Natural killer cell treated with Interleukin-12 subunit alpha and Interleukin-12 subunit beta and Interleukin-15 and Interleukin-18, amount 100 ng/mL, for 72 hours (primary cell): ENCODE data around the gene MAGI1. TPM values are rescaled to one million over a fixed set of nuclear protein-coding genes. Genes with fewer than 3 reads are reported as not detected.

Experiments used
- ATAC-seq, 2 donors: fragments of 150-1000 bp; cut with Tn5 transposase in 1 of 2; sonication (Bioruptor Pico), chemical (Tn5 transposase) in 1 of 2; 2 replicates each; pipeline ENCODE4 v1.10.0; 2021
- DNase-seq: peaks from one replicate; pipeline ENCODE4 v3.0.0; 2022; ENCODE audit warnings: low spot score
- H3K27ac Mint-ChIP-seq, 2 donors: 1 replicate in 1 of 2; 2 replicates in 1 of 2; pipeline ENCODE4 v1.8.0; 2022; ENCODE audit warnings: mixed read lengths in 2 of 2, mild to moderate bottlenecking in 1 of 2, moderate library complexity in 1 of 2
- H3K27me3 Mint-ChIP-seq, 2 donors: 1 replicate in 1 of 2; 2 replicates in 1 of 2; pipeline ENCODE4 v1.8.0; 2022; ENCODE audit warnings: mixed read lengths in 2 of 2
- H3K36me3 Mint-ChIP-seq: one replicate; pipeline ENCODE4 v1.8.0; 2022; ENCODE audit warnings: mixed read lengths
- H3K4me1 Mint-ChIP-seq, 2 donors: 1 replicate in 1 of 2; 2 replicates in 1 of 2; pipeline ENCODE4 v1.8.0; 2022; ENCODE audit warnings: low read depth in 2 of 2, mixed read lengths in 2 of 2, mild to moderate bottlenecking in 1 of 2
- H3K4me3 Mint-ChIP-seq: one replicate; pipeline ENCODE4 v1.8.0; 2022; ENCODE audit warnings: mixed read lengths
- H3K9me3 Mint-ChIP-seq: 2 replicates; pipeline ENCODE4 v1.8.0; 2022; ENCODE audit warnings: mixed read lengths
- total RNA-seq, 2 donors: library from RNA; stranded (reverse); gene quantifications; one replicate each; pipeline ENCODE4 v1.2.3, GENCODE V29; 2022

The MAGI1 gene
- total RNA-seq, 2 donors from 2014 or later, result not detected

DNA sequence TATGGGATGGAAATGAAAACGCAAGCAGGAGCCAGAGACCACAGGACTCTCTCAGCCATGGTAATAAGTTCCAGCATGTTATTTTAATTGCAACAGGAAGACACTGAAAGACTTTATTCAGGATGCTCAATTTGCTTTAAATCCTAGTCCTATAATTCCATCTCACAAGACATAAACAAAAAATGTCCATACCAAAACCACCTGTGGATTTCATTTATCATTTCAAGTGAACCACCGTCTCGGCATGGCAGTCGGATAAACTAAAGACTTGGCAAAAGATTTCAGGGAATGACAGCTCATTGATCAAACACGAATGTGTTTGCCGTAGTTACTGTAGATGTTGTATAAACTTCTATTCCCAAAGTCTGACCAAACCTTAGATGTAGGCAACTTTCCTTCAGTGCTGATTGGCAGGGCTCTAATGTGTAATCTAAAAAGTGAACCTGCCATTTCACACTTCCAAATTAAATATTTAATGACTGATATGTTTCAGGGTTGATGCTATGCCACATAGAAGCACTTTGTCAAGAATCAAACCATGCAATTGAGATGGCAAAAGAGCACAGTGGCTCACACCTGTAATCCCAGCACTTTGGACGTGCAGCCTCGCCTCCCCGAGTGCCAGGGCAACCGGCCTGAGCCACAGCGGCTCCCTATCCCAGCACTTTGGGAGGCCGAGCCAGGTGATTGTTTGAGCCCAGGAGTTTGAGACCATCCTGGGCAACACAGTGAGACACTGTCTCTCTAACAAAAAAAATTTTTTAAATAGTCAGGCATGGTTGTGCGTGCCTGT, 331.7 kb downstream of the MAGI1 start:
- Mint-ChIP-seq H3K36me3 (no peaks in the 10 kb centered on the region), H3K27me3 (no peaks in the 10 kb centered on the region), H3K27ac (no peak overlapping the region), H3K4me1 (no peaks in the 10 kb centered on the region), H3K4me3 (no peak overlapping the region), H3K9me3 (peaks cover 3% of the 10 kb centered on the region)
- DNase-seq (no peak), ATAC-seq (no peak)

DNA sequence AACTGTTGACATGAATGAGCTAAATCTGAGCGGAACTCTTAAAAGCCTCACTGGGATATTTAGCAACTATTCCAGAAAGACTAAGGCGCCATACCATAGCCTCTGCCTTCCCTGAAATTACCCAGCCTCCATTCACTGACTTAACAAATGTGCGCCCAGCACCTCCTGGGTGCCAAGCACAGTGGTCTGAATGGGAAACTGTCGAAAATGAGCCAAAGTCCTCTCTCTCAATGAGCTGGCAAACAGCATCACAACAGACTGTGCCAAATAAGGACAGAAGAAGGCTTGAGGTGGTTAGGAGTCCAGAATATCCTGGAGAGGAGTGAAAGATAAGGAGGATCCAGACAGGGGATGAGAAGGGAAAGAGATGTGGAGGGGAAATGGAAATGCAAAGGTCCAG, 332.4 kb downstream of the MAGI1 start:
- DNase-seq (no peak), ATAC-seq (no peak)
- H3K36me3 Mint-ChIP-seq, result no peaks in the 10 kb centered on the region
- H3K4me3 Mint-ChIP-seq, result no peak overlapping the region
- peaks cover 3% of the 10 kb centered on the region for H3K9me3 Mint-ChIP-seq
- H3K4me1 Mint-ChIP-seq, result no peaks in the 10 kb centered on the region
- H3K27ac Mint-ChIP-seq, result no peak overlapping the region
- no peaks in the 10 kb centered on the region for H3K27me3 Mint-ChIP-seq

DNA sequence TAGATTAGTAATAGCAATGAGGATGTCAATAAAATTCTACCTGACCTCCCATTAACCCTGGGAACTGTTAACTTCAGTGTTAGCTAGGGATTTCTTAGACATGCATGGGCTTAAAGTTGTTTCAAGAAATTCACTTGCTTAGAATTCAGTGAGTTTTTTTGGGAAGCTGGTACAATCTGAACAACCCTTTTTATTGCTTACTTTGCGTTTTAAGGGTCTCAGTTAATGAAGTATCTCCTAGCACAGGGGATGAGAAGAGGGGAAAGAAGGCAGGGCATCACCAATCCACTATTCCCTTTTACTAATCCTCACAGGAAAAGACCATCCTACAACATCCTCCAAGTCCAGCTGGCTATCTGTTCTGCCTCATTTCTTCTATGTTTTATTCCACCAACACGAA, 334.9 kb downstream of the MAGI1 start:
- H3K27ac Mint-ChIP-seq, result no peak overlapping the region
- no peaks in the 10 kb centered on the region for H3K4me1 Mint-ChIP-seq
- no peak for DNase-seq
- H3K9me3 Mint-ChIP-seq, result peaks cover 3% of the 10 kb centered on the region
- no peak for ATAC-seq
- no peak overlapping the region for H3K4me3 Mint-ChIP-seq
- no peaks in the 10 kb centered on the region for H3K36me3 Mint-ChIP-seq
- H3K27me3 Mint-ChIP-seq, result no peaks in the 10 kb centered on the region

DNA sequence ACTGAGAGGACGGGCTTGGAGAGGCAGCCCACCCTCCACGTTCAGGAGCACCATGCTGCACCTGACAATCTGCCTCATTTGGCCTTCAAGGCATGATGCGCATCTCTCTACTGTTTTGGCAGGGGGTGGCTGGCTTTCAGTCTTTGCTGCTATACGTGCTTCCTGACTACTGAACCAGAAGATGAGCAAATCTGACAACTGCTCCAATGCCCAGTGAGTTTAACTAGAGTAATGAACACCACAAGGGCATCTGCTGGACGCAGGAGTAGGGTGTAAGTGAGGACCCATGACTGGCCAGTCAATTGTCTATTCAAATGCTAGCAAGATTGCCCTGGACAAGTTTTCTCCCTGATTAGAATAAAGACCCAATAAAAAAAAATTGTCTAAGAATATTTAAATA, 335.7 kb downstream of the MAGI1 start:
- Mint-ChIP-seq H3K4me3 (no peak overlapping the region), H3K27ac (no peak overlapping the region), H3K9me3 (peaks cover 3% of the 10 kb centered on the region), H3K36me3 (no peaks in the 10 kb centered on the region), H3K27me3 (no peaks in the 10 kb centered on the region), H3K4me1 (no peaks in the 10 kb centered on the region)
- no peak for DNase-seq
- ATAC-seq, result no peak

DNA sequence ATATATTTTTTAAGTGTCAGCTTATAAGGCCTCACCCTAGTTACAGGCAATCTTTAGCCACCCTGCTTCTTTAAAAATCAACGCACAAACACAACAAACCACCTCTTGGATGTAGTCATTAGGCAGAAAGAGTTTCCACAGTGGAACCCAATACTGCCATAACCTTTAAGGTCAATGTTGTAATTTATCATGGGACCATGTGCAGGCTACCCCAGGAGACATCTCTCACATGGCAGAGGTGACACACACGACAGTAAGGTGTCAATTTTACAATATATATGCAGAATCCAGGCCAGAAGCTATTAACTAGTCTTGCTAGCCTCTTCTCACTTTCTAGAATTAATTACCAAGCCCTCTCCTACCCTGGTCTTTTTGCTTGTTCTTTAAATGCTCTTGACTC, 336.5 kb downstream of the MAGI1 start:
- Mint-ChIP-seq H3K27me3 (no peaks in the 10 kb centered on the region), H3K27ac (no peak overlapping the region), H3K9me3 (peaks cover 3% of the 10 kb centered on the region), H3K4me3 (no peak overlapping the region), H3K4me1 (no peaks in the 10 kb centered on the region), H3K36me3 (no peaks in the 10 kb centered on the region)
- no peak for ATAC-seq
- DNase-seq, result no peak

DNA sequence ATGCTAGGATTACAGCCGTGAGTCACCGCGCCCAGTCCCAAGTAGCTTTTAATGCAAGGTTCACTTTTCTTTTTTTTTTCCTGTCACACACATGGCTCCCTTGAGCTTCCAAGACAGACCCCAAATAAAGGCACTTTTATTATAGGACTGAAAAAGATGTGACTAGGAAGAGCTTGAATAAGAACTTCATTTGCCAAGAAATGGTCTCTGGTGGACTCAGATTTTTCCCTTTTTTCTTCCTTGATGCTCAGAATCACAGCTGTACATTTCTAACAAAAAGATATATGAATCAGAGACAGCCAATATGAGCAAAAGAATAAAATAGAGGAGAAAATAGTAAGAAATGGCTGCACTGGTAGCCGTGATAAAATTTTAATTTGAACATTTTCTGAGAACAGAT, 337.2 kb downstream of the MAGI1 start:
- no peak overlapping the region for H3K4me3 Mint-ChIP-seq
- H3K4me1 Mint-ChIP-seq, result no peaks in the 10 kb centered on the region
- no peak for ATAC-seq
- peaks cover 4% of the 10 kb centered on the region for H3K36me3 Mint-ChIP-seq
- DNase-seq, result no peak
- H3K27ac Mint-ChIP-seq, result no peak overlapping the region
- H3K27me3 Mint-ChIP-seq, result no peaks in the 10 kb centered on the region
- H3K9me3 Mint-ChIP-seq, result peaks cover 3% of the 10 kb centered on the region

DNA sequence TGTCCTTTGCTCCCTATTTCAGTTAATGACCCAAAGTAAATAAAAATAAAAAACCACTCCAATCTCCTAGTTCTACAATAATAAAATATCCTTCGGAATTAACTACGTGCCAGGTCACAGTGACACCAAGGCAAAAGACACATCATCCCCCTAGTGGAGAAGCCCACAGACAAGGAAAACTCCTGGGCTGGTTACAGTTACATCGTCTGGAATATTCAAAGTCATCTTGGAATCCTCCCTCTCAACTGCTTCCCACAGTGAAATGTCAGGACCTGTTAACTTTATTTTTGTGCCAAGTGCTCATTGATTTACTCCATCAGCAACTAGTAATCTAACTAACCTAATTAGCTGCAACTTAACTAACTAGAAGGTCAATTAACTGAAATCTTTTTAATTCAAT, 349.3 kb downstream of the MAGI1 start:
- no peak overlapping the region for H3K27ac Mint-ChIP-seq
- peaks cover 5% of the 10 kb centered on the region for H3K9me3 Mint-ChIP-seq
- ATAC-seq (no peak), DNase-seq (no peak)
- no peaks in the 10 kb centered on the region for H3K27me3 Mint-ChIP-seq
- no peaks in the 10 kb centered on the region for H3K4me1 Mint-ChIP-seq
- H3K4me3 Mint-ChIP-seq, result no peak overlapping the region
- no peaks in the 10 kb centered on the region for H3K36me3 Mint-ChIP-seq

DNA sequence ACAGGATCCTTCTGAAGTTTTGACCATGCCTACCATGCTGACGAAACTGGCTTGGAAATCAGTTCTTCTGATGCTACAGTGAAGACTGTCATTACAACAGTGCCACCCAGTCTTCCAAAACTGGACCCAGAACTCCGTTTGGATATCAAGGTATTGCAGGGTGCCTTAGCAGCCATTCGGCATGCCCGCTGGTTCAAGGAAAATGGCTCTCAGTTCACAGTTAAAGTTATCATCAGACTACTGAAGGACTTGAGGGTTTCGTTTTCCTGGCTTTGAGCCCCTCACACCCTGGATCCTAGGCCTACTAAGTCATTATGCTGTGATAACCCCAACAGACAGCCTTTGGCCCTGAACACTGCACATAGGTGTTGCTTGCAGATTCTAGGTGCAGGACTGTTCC, 351.0 kb downstream of the MAGI1 start:
- Mint-ChIP-seq H3K27ac (no peak overlapping the region), H3K27me3 (no peaks in the 10 kb centered on the region), H3K36me3 (no peaks in the 10 kb centered on the region), H3K4me3 (no peak overlapping the region), H3K4me1 (no peaks in the 10 kb centered on the region), H3K9me3 (peaks cover 5% of the 10 kb centered on the region)
- ATAC-seq (no peak), DNase-seq (no peak)

DNA sequence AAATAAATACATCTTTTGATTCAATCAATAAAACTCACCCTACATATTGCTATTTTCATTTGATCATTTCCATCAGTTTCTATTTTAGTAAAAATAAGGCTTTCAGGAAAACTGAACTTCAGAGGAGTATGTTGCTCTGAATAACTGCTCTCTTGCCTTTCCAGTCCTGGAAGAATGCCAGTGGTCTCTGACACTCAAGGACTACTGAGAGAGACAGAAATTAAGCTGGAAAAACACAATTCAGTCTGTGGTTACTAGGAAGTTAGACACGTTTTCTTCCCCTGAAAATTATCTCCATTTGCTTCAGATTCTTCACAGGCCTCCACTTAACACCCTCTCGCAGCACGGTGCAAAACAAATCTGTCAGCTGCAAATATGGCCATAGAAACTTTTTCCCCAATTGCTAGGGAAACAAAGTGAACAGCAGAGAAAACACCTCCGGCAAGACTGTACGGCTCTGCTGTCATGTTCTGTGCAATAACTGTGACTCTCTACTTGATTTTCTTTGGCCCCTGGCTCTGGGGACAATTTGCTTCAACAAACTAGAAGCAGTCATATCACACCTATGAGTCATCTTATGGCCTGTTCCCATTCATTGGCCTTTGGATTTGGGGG, 353.0 kb downstream of the MAGI1 start:
- Mint-ChIP-seq H3K4me3 (no peak overlapping the region), H3K36me3 (no peaks in the 10 kb centered on the region), H3K27me3 (no peaks in the 10 kb centered on the region), H3K4me1 (no peaks in the 10 kb centered on the region), H3K27ac (no peak overlapping the region), H3K9me3 (peaks cover 2% of the 10 kb centered on the region)
- ATAC-seq (no peak), DNase-seq (no peak)

DNA sequence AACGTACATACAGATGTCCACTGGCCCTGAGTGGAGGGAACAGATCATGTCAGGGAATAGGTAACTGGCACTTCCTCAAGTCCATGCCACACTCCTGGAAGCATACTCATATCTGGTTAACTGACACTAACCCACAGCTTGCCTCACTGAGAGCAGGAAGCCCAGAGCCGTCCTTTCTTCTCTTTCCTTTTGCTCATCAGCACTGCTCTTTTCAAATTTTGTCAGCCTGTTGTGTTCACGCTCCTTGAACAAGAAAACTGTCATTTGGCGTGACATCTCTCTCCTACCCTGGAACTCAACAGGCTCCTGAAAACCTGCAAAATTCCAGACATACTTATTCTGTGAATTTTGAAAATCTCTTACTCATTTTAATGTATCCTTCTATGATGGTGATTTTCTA, 360.2 kb downstream of the MAGI1 start:
- no peak for ATAC-seq
- H3K36me3 Mint-ChIP-seq, result no peaks in the 10 kb centered on the region
- H3K4me3 Mint-ChIP-seq, result no peak overlapping the region
- H3K9me3 Mint-ChIP-seq, result no peaks in the 10 kb centered on the region
- H3K27me3 Mint-ChIP-seq, result no peaks in the 10 kb centered on the region
- no peaks in the 10 kb centered on the region for H3K4me1 Mint-ChIP-seq
- DNase-seq, result no peak
- no peak overlapping the region for H3K27ac Mint-ChIP-seq

DNA sequence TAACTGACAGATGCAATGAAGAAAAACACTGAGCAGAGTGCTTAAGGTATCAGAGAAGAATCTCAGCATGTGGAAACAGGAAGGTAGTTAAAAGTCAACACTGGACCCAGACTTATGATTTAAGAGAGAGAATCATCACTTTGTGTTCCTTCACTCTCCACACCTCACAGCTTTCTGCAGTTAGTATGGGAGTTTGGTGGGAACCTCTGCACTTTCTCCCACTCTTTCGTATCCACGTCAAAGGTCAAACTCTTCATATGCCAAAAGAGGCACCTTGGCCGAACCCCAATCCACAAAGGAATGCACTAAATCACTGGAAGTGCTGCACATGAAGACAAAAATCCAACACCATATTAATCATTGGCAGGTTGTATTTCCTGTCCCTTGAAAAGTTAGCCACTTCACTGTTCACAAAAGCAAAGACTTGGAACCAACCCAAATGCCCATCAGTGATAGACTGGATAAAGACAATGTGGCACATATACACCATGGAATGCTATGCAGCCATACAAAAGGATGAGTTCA, 361.2 kb downstream of the MAGI1 start:
- DNase-seq, result no peak

DNA sequence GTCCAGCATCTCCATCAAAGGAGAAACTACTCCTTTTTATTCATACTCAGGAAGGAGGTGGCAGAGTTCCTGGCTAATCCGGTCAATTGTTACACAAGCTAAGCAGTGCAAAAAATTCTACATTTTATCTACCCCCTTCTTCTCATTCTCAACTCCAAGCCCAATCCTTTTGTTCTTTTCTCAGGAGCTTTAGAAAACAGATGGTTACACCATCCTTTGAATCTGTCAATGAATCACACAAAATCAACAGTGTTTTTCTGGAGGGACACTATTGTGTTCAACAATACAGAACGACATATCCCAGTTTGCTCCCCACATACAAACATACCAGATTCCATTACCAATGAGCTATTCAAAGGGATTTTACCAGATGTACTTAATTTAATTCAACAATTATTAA, 362.1 kb downstream of the MAGI1 start:
- no peak overlapping the region for H3K27ac Mint-ChIP-seq
- no peaks in the 10 kb centered on the region for H3K27me3 Mint-ChIP-seq

More for the DNA sequence above, 361.2 kb downstream of the MAGI1 start:
- Mint-ChIP-seq H3K4me3 (no peak overlapping the region), H3K9me3 (no peaks in the 10 kb centered on the region), H3K4me1 (no peaks in the 10 kb centered on the region), H3K36me3 (no peaks in the 10 kb centered on the region), H3K27me3 (no peaks in the 10 kb centered on the region), H3K27ac (no peak overlapping the region)
- no peak for ATAC-seq

DNA sequence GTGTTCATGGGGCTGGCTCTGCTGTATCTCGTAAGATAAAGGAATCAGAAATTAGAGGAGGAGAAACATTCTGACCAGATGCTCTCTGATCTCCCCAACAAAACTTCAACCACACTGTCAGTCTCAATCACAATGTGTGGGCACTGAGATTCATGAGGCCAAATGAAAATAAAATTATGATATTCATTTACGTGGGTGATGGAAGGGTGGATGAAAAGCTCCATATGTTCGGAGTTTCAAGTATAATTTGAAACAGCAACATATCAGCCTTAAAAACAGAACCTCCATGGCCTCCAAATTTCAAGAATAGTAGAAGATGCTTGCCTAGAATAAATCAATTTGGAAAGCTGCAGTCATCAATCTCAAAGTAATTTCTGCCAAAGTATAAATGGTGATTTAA, 363.7 kb downstream of the MAGI1 start:
- no peaks in the 10 kb centered on the region for H3K27me3 Mint-ChIP-seq
- no peak for DNase-seq
- H3K4me3 Mint-ChIP-seq, result no peak overlapping the region
- H3K9me3 Mint-ChIP-seq, result no peaks in the 10 kb centered on the region
- no peak for ATAC-seq
- no peaks in the 10 kb centered on the region for H3K36me3 Mint-ChIP-seq
- no peak overlapping the region for H3K27ac Mint-ChIP-seq
- H3K4me1 Mint-ChIP-seq, result no peaks in the 10 kb centered on the region

More for the DNA sequence above, 362.1 kb downstream of the MAGI1 start:
- DNase-seq (no peak), ATAC-seq (no peak)
- no peaks in the 10 kb centered on the region for H3K4me1 Mint-ChIP-seq
- no peak overlapping the region for H3K4me3 Mint-ChIP-seq
- no peaks in the 10 kb centered on the region for H3K9me3 Mint-ChIP-seq
- H3K36me3 Mint-ChIP-seq, result no peaks in the 10 kb centered on the region

DNA sequence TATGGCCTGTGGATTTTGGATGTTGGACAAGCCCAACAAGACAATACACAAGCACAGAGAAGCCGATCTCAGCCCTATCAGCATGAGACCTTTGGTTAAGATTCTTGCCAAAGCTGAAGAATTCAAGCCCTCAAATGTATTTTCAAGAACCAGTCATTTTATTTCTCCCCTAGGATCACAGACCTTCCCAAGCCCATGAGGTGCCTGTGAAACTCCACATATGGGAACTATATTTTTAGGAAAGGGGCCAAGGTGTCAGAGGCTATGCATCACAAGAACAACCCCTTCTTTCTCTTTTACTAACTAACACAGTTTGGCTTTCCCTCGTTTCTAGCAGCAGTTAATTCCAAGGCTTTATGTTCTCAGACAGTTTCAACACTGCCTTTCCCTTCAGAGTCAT, 364.5 kb downstream of the MAGI1 start:
- Mint-ChIP-seq H3K36me3 (no peaks in the 10 kb centered on the region), H3K27me3 (no peaks in the 10 kb centered on the region), H3K9me3 (no peaks in the 10 kb centered on the region), H3K4me1 (no peaks in the 10 kb centered on the region), H3K4me3 (no peak overlapping the region), H3K27ac (no peak overlapping the region)
- DNase-seq (no peak), ATAC-seq (no peak)
